ENCODE results near the gene MACROD2.

GRCh38 chr20:15567219-15567618 is 1571.9 kb downstream of the MACROD2 start:
- TF ChIP-seq CTCF (IDR thresholded peaks at IDR 0.05) (no peak), POLR2A (IDR thresholded peaks at IDR 0.05) (no peak)
